Kidney (tissue), 14 donors: ENCODE results near the gene WAC. TPM values are rescaled to one million over a fixed set of nuclear protein-coding genes. Genes with fewer than 3 reads are reported as not detected.

ENCODE experiments used
- DNase-seq, 5 donors: peaks; one replicate each; pipeline ENCODE4 v3.0.0-alpha.2; 2013 to 2020
- FAIRE-seq: peaks from 2 replicates; lab custom pipeline; 2012; peaks lifted over from hg19 to GRCh38; lab: Jason Lieb, UNC
- H3K27ac ChIP-seq, 2 donors: one replicate each; pipeline ENCODE4 v1.7.0; 2013; ENCODE audit warnings: low read depth in 2 of 2, low read length in 2 of 2, inconsistent platforms in 1 of 2
- H3K27me3 ChIP-seq: one replicate; pipeline ENCODE4 v1.7.1; 2013; ENCODE audit warnings: low read length, inconsistent platforms; ENCODE audit not compliant: control insufficient read depth, insufficient read depth
- H3K36me3 ChIP-seq, 3 donors: one replicate each; pipeline versions ENCODE4 v1.7.0 to v1.7.1; 2013; ENCODE audit warnings: low read length in 3 of 3, control low read depth in 1 of 3, inconsistent platforms in 1 of 3; ENCODE audit not compliant: insufficient read depth in 3 of 3, control insufficient read depth in 2 of 3
- H3K4me1 ChIP-seq, 3 donors: one replicate each; pipeline versions ENCODE4 v1.7.0 to v1.7.1; 2013; ENCODE audit warnings: low read length in 3 of 3, inconsistent platforms in 1 of 3, low read depth in 1 of 3; ENCODE audit not compliant: control insufficient read depth in 2 of 3, insufficient read depth in 2 of 3
- H3K4me3 ChIP-seq, 3 donors: one replicate each; pipeline versions ENCODE4 v1.7.0 to v1.8.1; 2013; ENCODE audit warnings: low read length in 3 of 3, control low read depth in 1 of 3, inconsistent platforms in 1 of 3
- H3K9ac ChIP-seq, 3 donors: one replicate each; pipeline versions ENCODE4 v1.7.0 to v1.7.1; 2013; ENCODE audit warnings: low read length in 3 of 3, control low read depth in 1 of 3, inconsistent platforms in 1 of 3
- H3K9me3 ChIP-seq, 3 donors: one replicate each; pipeline versions ENCODE4 v1.7.0 to v1.7.1; 2013; ENCODE audit warnings: low read length in 3 of 3, control low read depth in 1 of 3, inconsistent platforms in 1 of 3; ENCODE audit not compliant: control insufficient read depth in 2 of 3, insufficient read depth in 1 of 3
- intact Hi-C: fragments of 100-400 bp; cut with DNase I; formaldehyde crosslinking; loops from one replicate; pipeline ENCODE4 v1.11.1; 2022
- polyA plus RNA-seq: library from polyadenylated mRNA; stranded (reverse); fragments of 350-450 nt; fragmentation: Illumina TruSeq; extraction: RNeasy Lipid Tissue Mini Kit (QIAGEN cat#74804); gene quantifications from one replicate; pipeline ENCODE4 v1.2.3, GENCODE V29; 2014; ENCODE audit warnings: low read depth, low replicate concordance; ENCODE audit not compliant: insufficient read depth
- total RNA-seq: library from RNA; stranded (reverse); fragmentation: NEBNext Ultra II Directional; extraction: Animal tissue kit (Norgen Biotek cat#: 25700); gene quantifications from one replicate; pipeline ENCODE4 v1.2.1, GENCODE V29; 2021
- TF ChIP-seq, protein P1 (sequence below): IDR thresholded peaks from 3 replicates; pipeline ENCODE4 v1.5.1; 2012; ENCODE audit warnings: mild to moderate bottlenecking, moderate library complexity, borderline replicate concordance; ENCODE audit not compliant: insufficient read depth; ENCODE audit errors: extremely low read depth
- donor health status: control.
- donor health status: control.
- donor health status: control.
- donor health status: control.
- donor health status: control.
- donor health status: DM: yes; HTN: yes; CAD: no.
- donor health status: Normal renal cell carcinoma (clear cell type).

Gene WAC
- total and polyA plus RNA-seq, 2 donors from 2014 or later, result 33.4 to 107 TPM

DNA sequence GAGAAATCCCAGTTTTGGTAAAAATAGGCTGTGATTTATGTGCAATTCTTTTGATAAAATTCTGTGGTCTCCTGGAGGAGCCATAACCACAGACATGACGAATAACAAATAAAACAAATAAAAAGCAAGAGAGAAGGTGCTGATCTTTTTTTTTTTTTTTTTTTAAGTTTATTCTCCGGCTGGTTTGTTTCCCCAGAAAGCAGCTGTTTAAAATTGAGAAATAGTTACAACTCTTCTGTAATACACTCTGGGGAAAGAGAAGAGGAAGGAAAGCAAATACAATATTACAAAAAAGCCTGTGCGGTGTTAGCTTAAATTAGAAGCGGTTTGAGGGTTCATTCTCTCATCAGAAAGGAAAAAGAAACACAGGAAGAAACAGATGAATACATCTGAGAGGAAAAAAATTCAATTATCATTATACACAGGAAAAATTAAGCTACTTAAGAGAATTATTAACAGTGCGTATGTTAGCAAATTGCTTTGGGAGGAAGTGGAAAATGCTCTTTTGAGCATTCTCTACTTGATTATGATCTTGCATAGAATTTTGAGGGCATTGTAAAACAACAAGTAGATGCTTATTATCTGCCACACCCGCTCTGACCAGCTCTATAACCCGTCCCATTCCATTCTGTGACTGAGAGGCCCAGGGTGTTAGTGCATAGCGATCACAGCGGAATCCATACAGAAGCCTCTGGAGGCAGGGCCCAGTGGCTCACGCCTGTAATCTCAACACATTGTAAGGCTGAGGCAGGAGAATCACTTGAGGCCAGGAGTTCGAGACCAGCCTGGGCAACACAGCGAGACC lies 40.6 kb upstream of the WAC start:
- no peak overlapping the region for H3K9ac ChIP-seq
- no peak for FAIRE-seq
- DNase-seq, result no peak
- H3K4me3 ChIP-seq, result no peak overlapping the region
- no peaks in the 10 kb centered on the region for H3K27me3 ChIP-seq
- no peaks in the 10 kb centered on the region for H3K9me3 ChIP-seq
- TF ChIP-seq, protein P1, sequence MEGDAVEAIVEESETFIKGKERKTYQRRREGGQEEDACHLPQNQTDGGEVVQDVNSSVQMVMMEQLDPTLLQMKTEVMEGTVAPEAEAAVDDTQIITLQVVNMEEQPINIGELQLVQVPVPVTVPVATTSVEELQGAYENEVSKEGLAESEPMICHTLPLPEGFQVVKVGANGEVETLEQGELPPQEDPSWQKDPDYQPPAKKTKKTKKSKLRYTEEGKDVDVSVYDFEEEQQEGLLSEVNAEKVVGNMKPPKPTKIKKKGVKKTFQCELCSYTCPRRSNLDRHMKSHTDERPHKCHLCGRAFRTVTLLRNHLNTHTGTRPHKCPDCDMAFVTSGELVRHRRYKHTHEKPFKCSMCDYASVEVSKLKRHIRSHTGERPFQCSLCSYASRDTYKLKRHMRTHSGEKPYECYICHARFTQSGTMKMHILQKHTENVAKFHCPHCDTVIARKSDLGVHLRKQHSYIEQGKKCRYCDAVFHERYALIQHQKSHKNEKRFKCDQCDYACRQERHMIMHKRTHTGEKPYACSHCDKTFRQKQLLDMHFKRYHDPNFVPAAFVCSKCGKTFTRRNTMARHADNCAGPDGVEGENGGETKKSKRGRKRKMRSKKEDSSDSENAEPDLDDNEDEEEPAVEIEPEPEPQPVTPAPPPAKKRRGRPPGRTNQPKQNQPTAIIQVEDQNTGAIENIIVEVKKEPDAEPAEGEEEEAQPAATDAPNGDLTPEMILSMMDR, result no peak
- H3K36me3 ChIP-seq, result no peaks in the 10 kb centered on the region
- H3K27ac ChIP-seq, result no peak overlapping the region
- intact Hi-C loops, result no loop called here
- H3K4me1 ChIP-seq, result peaks cover 0 to 3% (median 0%) of the 10 kb centered on the region in 3 donors

DNA sequence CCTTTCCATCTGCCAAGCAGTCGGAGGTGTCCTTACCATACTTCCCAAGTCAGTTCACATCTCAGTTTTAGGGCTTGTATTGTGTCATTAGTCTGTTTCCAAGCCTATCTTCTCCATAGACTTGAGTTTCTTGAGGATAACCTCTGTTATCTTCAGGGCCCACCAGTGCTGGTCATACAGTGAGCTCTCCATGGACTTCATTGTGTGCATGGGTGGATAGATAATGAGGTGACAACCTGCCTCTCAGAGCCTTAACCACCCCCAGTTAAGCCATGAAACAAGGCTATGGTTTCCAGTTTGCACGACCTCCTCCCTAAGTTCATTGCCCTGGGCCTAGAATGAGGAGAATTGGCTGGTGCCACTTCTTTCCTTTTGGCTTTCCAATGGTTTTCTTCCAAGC lies 38.5 kb upstream of the WAC start:
- Histone ChIP-seq H3K27ac (no peak overlapping the region), H3K4me1 (peaks cover 0 to 3% (median 0%) of the 10 kb centered on the region in 3 donors), H3K4me3 (no peak overlapping the region), H3K36me3 (no peaks in the 10 kb centered on the region), H3K9me3 (no peaks in the 10 kb centered on the region), H3K27me3 (no peaks in the 10 kb centered on the region), H3K9ac (no peak overlapping the region)
- DNase-seq (no peak), FAIRE-seq (no peak)
- intact Hi-C loops, result no loop called here
- TF ChIP-seq, protein P1, result no peak

DNA sequence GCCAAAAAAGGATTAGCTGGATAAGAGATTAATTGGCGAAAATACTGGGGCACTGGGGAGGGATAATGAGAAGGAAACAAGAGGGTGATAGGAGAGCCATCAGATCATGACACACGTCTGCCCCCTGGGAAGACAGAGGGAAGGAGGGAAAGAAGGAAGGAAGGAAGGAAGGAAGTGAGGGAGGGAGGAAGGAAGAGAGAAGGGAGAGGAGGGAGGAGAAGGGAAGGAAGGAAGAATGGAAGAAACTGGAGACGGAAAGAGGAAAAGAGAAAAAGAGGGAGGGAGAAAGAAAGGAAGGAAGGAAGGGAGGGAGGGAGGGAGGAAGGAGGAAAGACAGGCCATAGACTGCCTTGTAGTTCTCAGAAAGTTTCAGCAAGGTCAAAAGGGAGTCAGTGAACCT lies 37.8 kb upstream of the WAC start:
- TF ChIP-seq, protein P1, result no peak
- Histone ChIP-seq H3K36me3 (no peaks in the 10 kb centered on the region), H3K9me3 (no peaks in the 10 kb centered on the region), H3K9ac (no peak overlapping the region), H3K27me3 (no peaks in the 10 kb centered on the region), H3K27ac (no peak overlapping the region), H3K4me3 (no peak overlapping the region), H3K4me1 (peaks cover 0 to 3% (median 0%) of the 10 kb centered on the region in 3 donors)
- no peak for FAIRE-seq
- no peak for DNase-seq
- intact Hi-C loops, result no loop called here
